DND-41 (cell line): ENCODE results near the gene RAB11FIP3.

ENCODE experiments used
- ATAC-seq: fragments of 200-7000 bp; cut with Tn5 transposase; 3 replicates; pipeline ENCODE4 v1.9.1; 2021; ENCODE audit warnings: low read depth; ENCODE audit not compliant: insufficient read depth
- DNase-seq: peaks from one replicate; pipeline ENCODE4 v3.0.0-alpha.2; 2020
- H2AFZ ChIP-seq: 2 replicates; pipeline ENCODE4 v1.6.0; 2012; ENCODE audit warnings: low read depth, low read length
- H3K27ac ChIP-seq: 2 replicates; pipeline ENCODE4 v1.5.1; 2012; ENCODE audit warnings: low read length, inconsistent platforms
- H3K27me3 ChIP-seq: fragments of 200-600 bp; sonication (generic); 2 replicates; pipeline ENCODE4 v1.6.0; 2012; ENCODE audit warnings: low read length, mild to moderate bottlenecking, inconsistent platforms; ENCODE audit not compliant: insufficient read depth, poor library complexity
- H3K36me3 ChIP-seq: 2 replicates; pipeline ENCODE4 v1.5.1; 2012; ENCODE audit warnings: low read length, inconsistent platforms; ENCODE audit not compliant: insufficient read depth
- H3K4me1 ChIP-seq: 2 replicates; pipeline ENCODE4 v1.5.1; 2012; ENCODE audit warnings: mild to moderate bottlenecking, low read length; ENCODE audit not compliant: insufficient read depth
- H3K4me2 ChIP-seq: 2 replicates; pipeline ENCODE4 v1.6.0; 2012; ENCODE audit warnings: mild to moderate bottlenecking, moderate library complexity, low read length, inconsistent platforms; ENCODE audit not compliant: insufficient read depth
- H3K4me3 ChIP-seq, 2 experiments: fragments of 200-600 bp in 1 of 2; shearing (Covaris generic) in 1 of 2; 2 replicates each; pipeline ENCODE4 v1.5.1; 2012 to 2016; ENCODE audit warnings: inconsistent platforms in 2 of 2, low read length in 2 of 2, mild to moderate bottlenecking in 2 of 2, low read depth in 1 of 2, moderate library complexity in 1 of 2
- H3K79me2 ChIP-seq: 2 replicates; pipeline ENCODE4 v1.6.0; 2012; ENCODE audit warnings: low read length, inconsistent platforms; ENCODE audit not compliant: insufficient read depth
- H3K9ac ChIP-seq: 2 replicates; pipeline ENCODE4 v1.6.0; 2012; ENCODE audit warnings: low read depth, mild to moderate bottlenecking, inconsistent platforms, low read length, moderate library complexity
- H3K9me3 ChIP-seq: 2 replicates; pipeline ENCODE4 v1.5.1; 2012; ENCODE audit warnings: low read length, moderate library complexity, mild to moderate bottlenecking, inconsistent platforms; ENCODE audit not compliant: insufficient read depth, severe bottlenecking
- H4K20me1 ChIP-seq: 2 replicates; pipeline ENCODE4 v1.6.0; 2012; ENCODE audit warnings: low read length; ENCODE audit not compliant: insufficient read depth
- EZH2 ChIP-seq: IDR thresholded peaks from 3 replicates; pipeline ENCODE4 v1.6.1; 2012; ENCODE audit warnings: borderline replicate concordance, low read depth, mild to moderate bottlenecking, moderate library complexity, low read length, inconsistent platforms; ENCODE audit not compliant: severe bottlenecking
- TF ChIP-seq, protein P1 (sequence below): IDR thresholded peaks from 2 replicates; pipeline ENCODE4 v1.5.1; 2012; ENCODE audit warnings: borderline replicate concordance, low read length, moderate library complexity, mild to moderate bottlenecking; ENCODE audit not compliant: poor library complexity, severe bottlenecking; ENCODE audit errors: extremely low read depth

The RAB11FIP3 gene

DNA sequence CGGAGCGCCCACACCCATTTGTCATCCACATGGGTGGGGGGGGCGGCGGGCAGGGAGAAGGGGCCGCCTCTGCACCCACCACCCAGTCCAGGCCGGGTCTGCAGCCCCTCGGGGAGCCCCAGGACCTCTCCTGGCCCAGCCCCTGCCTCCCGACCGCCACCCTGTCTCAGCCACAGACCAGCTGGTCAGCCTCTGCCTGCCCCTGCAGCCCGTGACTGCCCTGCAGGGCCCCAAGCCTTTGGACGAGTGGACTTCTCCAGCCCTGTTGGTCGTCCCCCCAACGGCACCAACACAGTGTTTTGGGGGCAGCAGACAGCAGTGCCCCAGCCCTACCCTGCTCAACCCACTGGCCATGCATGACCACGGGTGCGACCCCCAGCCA, 136.0 kb downstream of the RAB11FIP3 start:
- Histone ChIP-seq H3K36me3 (no peaks in the 10 kb centered on the region), H3K4me2 (no peak overlapping the region), H4K20me1 (no peaks in the 10 kb centered on the region), H3K4me3 (no peak overlapping the region), H3K27ac (no peak overlapping the region), H3K4me1 (peaks cover 7% of the 10 kb centered on the region), H3K9me3 (no peaks in the 10 kb centered on the region), H3K79me2 (no peaks in the 10 kb centered on the region), H3K27me3 (no peaks in the 10 kb centered on the region), H3K9ac (no peak overlapping the region), H2AFZ (no peak overlapping the region)
- ATAC-seq (no peak), DNase-seq (no peak)
- TF ChIP-seq, protein P1, sequence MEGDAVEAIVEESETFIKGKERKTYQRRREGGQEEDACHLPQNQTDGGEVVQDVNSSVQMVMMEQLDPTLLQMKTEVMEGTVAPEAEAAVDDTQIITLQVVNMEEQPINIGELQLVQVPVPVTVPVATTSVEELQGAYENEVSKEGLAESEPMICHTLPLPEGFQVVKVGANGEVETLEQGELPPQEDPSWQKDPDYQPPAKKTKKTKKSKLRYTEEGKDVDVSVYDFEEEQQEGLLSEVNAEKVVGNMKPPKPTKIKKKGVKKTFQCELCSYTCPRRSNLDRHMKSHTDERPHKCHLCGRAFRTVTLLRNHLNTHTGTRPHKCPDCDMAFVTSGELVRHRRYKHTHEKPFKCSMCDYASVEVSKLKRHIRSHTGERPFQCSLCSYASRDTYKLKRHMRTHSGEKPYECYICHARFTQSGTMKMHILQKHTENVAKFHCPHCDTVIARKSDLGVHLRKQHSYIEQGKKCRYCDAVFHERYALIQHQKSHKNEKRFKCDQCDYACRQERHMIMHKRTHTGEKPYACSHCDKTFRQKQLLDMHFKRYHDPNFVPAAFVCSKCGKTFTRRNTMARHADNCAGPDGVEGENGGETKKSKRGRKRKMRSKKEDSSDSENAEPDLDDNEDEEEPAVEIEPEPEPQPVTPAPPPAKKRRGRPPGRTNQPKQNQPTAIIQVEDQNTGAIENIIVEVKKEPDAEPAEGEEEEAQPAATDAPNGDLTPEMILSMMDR = no peak
- no peak for TF ChIP-seq EZH2

DNA sequence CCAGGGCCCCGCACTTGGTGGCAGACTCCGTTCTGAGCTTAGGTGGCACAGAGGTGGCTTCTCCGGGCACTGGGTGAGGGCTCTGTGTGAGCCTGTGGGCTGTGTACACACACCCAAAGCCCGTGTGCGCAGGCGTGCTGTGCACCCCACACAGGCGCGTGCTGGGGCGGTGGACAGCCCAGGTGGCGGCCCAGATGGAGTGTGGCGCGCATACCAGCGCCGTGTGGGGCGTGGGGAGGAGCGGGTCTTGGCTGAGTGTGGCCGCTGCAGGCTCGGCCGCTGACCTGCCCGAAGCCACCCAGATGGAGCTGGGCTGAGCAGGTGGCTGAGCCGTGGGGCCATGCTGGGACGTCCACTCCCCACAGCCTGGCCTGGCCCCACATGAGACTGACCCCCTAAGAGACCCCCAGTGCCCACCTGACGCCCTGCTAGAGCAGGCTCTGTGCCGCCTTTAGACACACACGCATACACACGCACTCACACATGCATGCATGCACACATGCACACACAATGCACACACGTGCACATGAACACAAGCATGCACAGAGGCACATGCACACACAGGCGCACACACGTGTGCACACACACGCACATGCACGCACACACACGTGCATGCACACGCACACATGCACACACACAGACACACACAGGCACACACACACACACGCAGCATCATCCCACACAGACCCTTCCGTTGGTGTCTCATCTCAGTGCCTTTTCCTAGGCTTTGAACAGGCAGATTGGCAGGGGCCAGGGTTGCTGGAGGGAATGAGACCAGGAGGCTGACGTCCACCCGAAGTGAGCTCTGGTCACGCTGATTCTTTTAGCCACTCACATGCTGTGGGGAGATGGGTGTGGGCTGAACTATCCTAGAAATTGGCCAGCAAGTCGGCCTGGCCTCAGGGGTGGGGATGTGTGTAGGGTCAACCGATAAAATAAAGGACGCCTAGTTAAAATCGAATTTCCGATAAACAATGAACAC, 136.8 kb downstream of the RAB11FIP3 start:
- Histone ChIP-seq H3K9ac (no peak overlapping the region), H3K4me1 (peaks cover 16% of the 10 kb centered on the region), H3K4me2 (no peak overlapping the region), H3K9me3 (no peaks in the 10 kb centered on the region), H3K27me3 (no peaks in the 10 kb centered on the region), H3K4me3 (no peak overlapping the region), H3K36me3 (no peaks in the 10 kb centered on the region), H2AFZ (no peak overlapping the region), H3K27ac (no peak overlapping the region), H4K20me1 (no peaks in the 10 kb centered on the region), H3K79me2 (no peaks in the 10 kb centered on the region)
- DNase-seq (no peak), ATAC-seq (no peak)
- no peak for TF ChIP-seq EZH2
- TF ChIP-seq, protein P1 = no peak

DNA sequence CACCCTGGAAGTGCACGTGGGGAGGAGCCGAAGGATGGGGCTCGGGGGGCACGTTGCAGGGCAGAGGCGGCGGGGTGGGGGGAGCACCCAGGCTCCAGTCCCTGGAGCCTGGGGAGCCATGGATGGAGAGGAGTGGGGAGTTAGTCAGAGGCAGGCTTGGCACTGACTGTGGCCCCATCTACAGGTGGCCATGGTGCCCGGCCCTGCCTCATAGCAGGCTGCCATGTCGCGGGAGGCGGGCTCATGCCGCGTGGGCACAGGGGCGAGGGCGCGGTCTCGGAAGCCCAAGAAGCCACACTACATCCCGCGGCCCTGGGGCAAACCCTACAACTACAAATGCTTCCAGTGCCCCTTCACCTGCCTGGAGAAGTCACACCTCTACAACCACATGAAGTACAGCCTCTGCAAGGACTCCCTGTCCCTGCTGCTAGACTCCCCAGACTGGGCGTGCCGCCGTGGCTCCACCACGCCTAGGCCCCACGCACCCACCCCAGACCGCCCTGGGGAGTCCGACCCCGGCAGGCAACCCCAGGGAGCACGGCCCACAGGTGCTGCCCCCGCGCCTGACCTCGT, 137.7 kb downstream of the RAB11FIP3 start:
- DNase-seq = no peak
- Histone ChIP-seq H3K9ac (no peak overlapping the region), H3K4me1 (peaks cover 19% of the 10 kb centered on the region)

More for the DNA sequence above, 137.7 kb downstream of the RAB11FIP3 start:
- no peak for ATAC-seq
- no peak overlapping the region for H3K4me3 ChIP-seq
- H3K9me3 ChIP-seq = no peaks in the 10 kb centered on the region
- no peaks in the 10 kb centered on the region for H3K79me2 ChIP-seq
- H4K20me1 ChIP-seq = no peaks in the 10 kb centered on the region
- TF ChIP-seq, protein P1 = no peak
- no peak for TF ChIP-seq EZH2
- no peaks in the 10 kb centered on the region for H3K36me3 ChIP-seq
- no peak overlapping the region for H3K4me2 ChIP-seq
- H2AFZ ChIP-seq = no peak overlapping the region
- no peak overlapping the region for H3K27ac ChIP-seq
- H3K27me3 ChIP-seq = no peaks in the 10 kb centered on the region
